ENCODE results near the gene TCF4. TPM values are rescaled to one million over a fixed set of nuclear protein-coding genes. Genes with fewer than 3 reads are reported as not detected.

Gene TCF4
- total RNA-seq, 1 experiment from 2014 or later = 0.42 TPM

DNA sequence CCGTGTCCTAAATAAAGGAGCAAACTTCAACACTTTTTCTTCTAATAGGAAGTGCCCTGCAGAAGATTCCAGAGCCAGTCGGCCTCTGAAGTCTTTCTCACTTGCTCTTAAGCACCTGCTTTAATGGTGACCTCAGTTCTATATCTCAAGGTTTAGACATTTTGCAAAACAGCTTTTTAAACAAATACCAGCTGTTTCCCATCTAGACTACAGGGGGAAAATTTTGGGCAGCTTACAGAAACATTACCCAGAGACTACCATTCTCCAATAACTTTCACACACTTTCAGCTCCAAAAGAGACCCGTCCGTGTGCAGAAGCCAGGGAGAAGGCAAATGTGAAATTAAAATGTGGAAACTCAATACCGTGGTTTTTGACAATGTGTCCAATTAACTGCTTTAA lies 343.4 kb downstream of the TCF4 start:
- Histone ChIP-seq H3K4me1 (ENCODE audit: control insufficient read depth in 1 of 2, insufficient read depth in 2 of 2, low read length in 2 of 2) (no peaks in the 10 kb centered on the region), H3K27me3 (ENCODE audit: insufficient read depth, low read length) (peaks cover 9% of the 10 kb centered on the region), H2AFZ (ENCODE audit: low read depth, low read length, poor library complexity, severe bottlenecking) (no peak overlapping the region), H3K27ac (ENCODE audit: low read depth, low read length) (no peak overlapping the region), H3K4me3 (replicated peaks in 1 of 2; ENCODE audit: low read depth in 1 of 2, low read length in 2 of 2) (no peak overlapping the region), H3K79me2 (ENCODE audit: insufficient read depth, low read length) (no peaks in the 10 kb centered on the region), H3K4me2 (ENCODE audit: low read length) (no peak overlapping the region), H3K9ac (ENCODE audit: low read length) (no peak overlapping the region), H3K9me2 (ENCODE audit: insufficient read depth) (no peaks in the 10 kb centered on the region), H3K36me3 (ENCODE audit: control insufficient read depth in 1 of 2, insufficient read depth in 2 of 2, low read length in 2 of 2) (no peaks in the 10 kb centered on the region), H4K20me1 (ENCODE audit: insufficient read depth) (no peaks in the 10 kb centered on the region), H3K9me3 (ENCODE audit: control insufficient read depth in 1 of 2, insufficient read depth in 1 of 2, low read depth in 1 of 2, low read length in 2 of 2) (no peaks in the 10 kb centered on the region)
- no peak for DNase-seq (ENCODE audit: low read depth, low spot score)
- CTCF ChIA-PET = no interaction called here
- no peak for ATAC-seq
- no peak for TF ChIP-seq POLR2AphosphoS5 (IDR thresholded peaks at IDR 0.05; ENCODE audit: low read depth, low read length)
- no peak for TF ChIP-seq EZH2phosphoT487 (IDR thresholded peaks at IDR 0.05; ENCODE audit: borderline replicate concordance)
- no peak for TF ChIP-seq ZFX (IDR thresholded peaks at IDR 0.05)
- RAD21 ChIA-PET (ENCODE audit: low non-redundant PET in 1 of 2, low total read pairs in 2 of 2, uncharacterized antibody in 2 of 2, unreplicated experiment in 2 of 2) = interaction anchor here in 1 of 2 experiments (1.2 kb wide), 1 partner anchor 10 kb away, joined by 3 read pairs; no protein-coding TSS in a partner anchor
- no TSS peak for BruUV-seq (replicated peaks)
- intact Hi-C loops (cut with micrococcal nuclease) = no loop called here
- POLR2A ChIA-PET = no interaction called here

DNA sequence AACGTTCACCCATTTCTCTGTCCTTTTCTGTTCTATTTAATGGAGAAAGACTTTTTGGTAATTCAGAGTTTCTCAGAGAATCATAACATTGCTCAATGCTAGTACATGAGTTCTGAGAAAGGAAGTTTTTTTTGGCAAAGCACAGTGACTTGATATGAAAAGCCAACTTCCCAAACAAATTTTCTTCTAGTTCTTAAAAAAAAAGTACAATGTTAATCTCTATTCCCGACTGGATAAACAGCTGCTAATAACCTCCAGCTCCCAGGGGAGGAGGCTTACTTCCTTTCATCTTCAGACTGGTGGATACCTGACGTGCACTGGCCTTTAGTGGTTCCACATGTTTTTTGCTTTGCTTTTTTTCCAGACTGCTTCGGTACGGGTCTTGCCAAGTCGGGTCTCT lies 344.1 kb downstream of the TCF4 start:
- Histone ChIP-seq H3K9me3 (ENCODE audit: control insufficient read depth in 1 of 2, insufficient read depth in 1 of 2, low read depth in 1 of 2, low read length in 2 of 2) (no peaks in the 10 kb centered on the region), H3K4me1 (ENCODE audit: control insufficient read depth in 1 of 2, insufficient read depth in 2 of 2, low read length in 2 of 2) (no peaks in the 10 kb centered on the region), H3K27me3 (ENCODE audit: insufficient read depth, low read length) (peaks cover 8% of the 10 kb centered on the region; the same call in 1 of the 2 replicates), H2AFZ (ENCODE audit: low read depth, low read length, poor library complexity, severe bottlenecking) (no peak overlapping the region), H3K4me2 (ENCODE audit: low read length) (no peak overlapping the region), H3K36me3 (ENCODE audit: control insufficient read depth in 1 of 2, insufficient read depth in 2 of 2, low read length in 2 of 2) (no peaks in the 10 kb centered on the region), H4K20me1 (ENCODE audit: insufficient read depth) (no peaks in the 10 kb centered on the region), H3K9ac (ENCODE audit: low read length) (no peak overlapping the region), H3K4me3 (replicated peaks in 1 of 2; ENCODE audit: low read depth in 1 of 2, low read length in 2 of 2) (no peak overlapping the region), H3K9me2 (ENCODE audit: insufficient read depth) (no peaks in the 10 kb centered on the region), H3K79me2 (ENCODE audit: insufficient read depth, low read length) (no peaks in the 10 kb centered on the region), H3K27ac (ENCODE audit: low read depth, low read length) (no peak overlapping the region)
- RAD21 ChIA-PET (ENCODE audit: low non-redundant PET in 1 of 2, low total read pairs in 2 of 2, uncharacterized antibody in 2 of 2, unreplicated experiment in 2 of 2) = interaction anchor here in 1 of 2 experiments (1.2 kb wide), 1 partner anchor 9 kb away, joined by 3 read pairs; no protein-coding TSS in a partner anchor
- no peak for ATAC-seq
- BruUV-seq (replicated peaks) = no TSS peak
- no peak for DNase-seq (ENCODE audit: low read depth, low spot score)
- TF ChIP-seq, protein P1, sequence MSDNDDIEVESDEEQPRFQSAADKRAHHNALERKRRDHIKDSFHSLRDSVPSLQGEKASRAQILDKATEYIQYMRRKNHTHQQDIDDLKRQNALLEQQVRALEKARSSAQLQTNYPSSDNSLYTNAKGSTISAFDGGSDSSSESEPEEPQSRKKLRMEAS (IDR thresholded peaks at IDR 0.05) = no peak
- TF ChIP-seq SIN3A (IDR thresholded peaks at IDR 0.05; ENCODE audit: low read depth) (no peak), TCF7L2 (IDR thresholded peaks at IDR 0.05; ENCODE audit: borderline replicate concordance, extremely low read depth, insufficient read depth, insufficient read length) (no peak), EZH2phosphoT487 (IDR thresholded peaks at IDR 0.05; ENCODE audit: borderline replicate concordance) (no peak), SP1 (IDR thresholded peaks at IDR 0.05; ENCODE audit: low read depth) (no peak), EGR1 (IDR thresholded peaks at IDR 0.05; ENCODE audit: low read depth) (no peak), SRF (IDR thresholded peaks at IDR 0.05; ENCODE audit: low read depth) (no peak)
- TF ChIP-seq, protein P2, sequence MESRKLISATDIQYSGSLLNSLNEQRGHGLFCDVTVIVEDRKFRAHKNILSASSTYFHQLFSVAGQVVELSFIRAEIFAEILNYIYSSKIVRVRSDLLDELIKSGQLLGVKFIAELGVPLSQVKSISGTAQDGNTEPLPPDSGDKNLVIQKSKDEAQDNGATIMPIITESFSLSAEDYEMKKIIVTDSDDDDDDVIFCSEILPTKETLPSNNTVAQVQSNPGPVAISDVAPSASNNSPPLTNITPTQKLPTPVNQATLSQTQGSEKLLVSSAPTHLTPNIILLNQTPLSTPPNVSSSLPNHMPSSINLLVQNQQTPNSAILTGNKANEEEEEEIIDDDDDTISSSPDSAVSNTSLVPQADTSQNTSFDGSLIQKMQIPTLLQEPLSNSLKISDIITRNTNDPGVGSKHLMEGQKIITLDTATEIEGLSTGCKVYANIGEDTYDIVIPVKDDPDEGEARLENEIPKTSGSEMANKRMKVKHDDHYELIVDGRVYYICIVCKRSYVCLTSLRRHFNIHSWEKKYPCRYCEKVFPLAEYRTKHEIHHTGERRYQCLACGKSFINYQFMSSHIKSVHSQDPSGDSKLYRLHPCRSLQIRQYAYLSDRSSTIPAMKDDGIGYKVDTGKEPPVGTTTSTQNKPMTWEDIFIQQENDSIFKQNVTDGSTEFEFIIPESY (IDR thresholded peaks at IDR 0.05; ENCODE audit: extremely low read depth, insufficient replicate concordance, low read length) = no peak
- intact Hi-C loops (cut with micrococcal nuclease) = no loop called here
- CTCF ChIA-PET = no interaction called here
- POLR2A ChIA-PET = no interaction called here
